HUES48 (cell line): ENCODE results near the gene DHX58.

Experiments
- H3K27ac ChIP-seq: one replicate; pipeline ENCODE4 v1.7.0; 2013; ENCODE audit warnings: low read depth, low read length, inconsistent platforms
- H3K27me3 ChIP-seq: 2 replicates; pipeline ENCODE4 v1.6.1; 2013; ENCODE audit warnings: mild to moderate bottlenecking, low read length; ENCODE audit not compliant: control insufficient read depth, insufficient read depth
- H3K36me3 ChIP-seq: 2 replicates; pipeline ENCODE4 v1.6.1; 2013; ENCODE audit warnings: low read length; ENCODE audit not compliant: control insufficient read depth, insufficient read depth
- H3K4me1 ChIP-seq: 2 replicates; pipeline ENCODE4 v1.6.1; 2013; ENCODE audit warnings: mild to moderate bottlenecking, low read length; ENCODE audit not compliant: control insufficient read depth, insufficient read depth
- H3K4me3 ChIP-seq: 2 replicates; pipeline ENCODE4 v1.5.1; 2013; ENCODE audit warnings: mild to moderate bottlenecking, low read depth, low read length
- H3K9ac ChIP-seq: 2 replicates; pipeline ENCODE4 v1.6.1; 2013; ENCODE audit warnings: mild to moderate bottlenecking, low read depth, low read length, moderate library complexity
- H3K9me3 ChIP-seq: 2 replicates; pipeline ENCODE4 v1.6.1; 2013; ENCODE audit warnings: low read length; ENCODE audit not compliant: control insufficient read depth, insufficient read depth

Gene DHX58

DNA sequence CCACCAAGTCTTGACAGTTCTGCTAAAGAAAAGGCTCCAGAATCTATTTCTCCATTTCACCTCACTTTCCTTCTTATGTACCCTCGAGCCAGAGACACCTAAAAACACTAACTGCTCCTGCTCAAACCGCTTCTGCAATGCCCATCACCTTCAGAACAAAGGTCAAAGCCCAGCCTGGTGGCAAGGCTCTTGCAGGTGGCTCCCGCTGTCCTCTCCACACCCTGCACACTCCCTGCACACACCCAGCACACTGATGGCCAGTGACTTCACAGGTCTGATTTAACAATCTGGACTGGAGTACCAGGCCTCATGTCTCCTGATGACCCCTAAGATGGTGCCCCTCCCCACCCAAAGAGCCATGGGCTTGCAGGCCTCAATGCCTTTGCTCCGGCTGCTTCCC lies 52.3 kb downstream of the DHX58 start:
- Histone ChIP-seq H3K9me3 (no peaks in the 10 kb centered on the region), H3K27me3 (no peaks in the 10 kb centered on the region), H3K4me3 (no peak overlapping the region), H3K36me3 (no peaks in the 10 kb centered on the region), H3K27ac (no peak overlapping the region), H3K9ac (no peak overlapping the region), H3K4me1 (peaks cover 13% of the 10 kb centered on the region; the same call in 1 of the 2 replicates)

DNA sequence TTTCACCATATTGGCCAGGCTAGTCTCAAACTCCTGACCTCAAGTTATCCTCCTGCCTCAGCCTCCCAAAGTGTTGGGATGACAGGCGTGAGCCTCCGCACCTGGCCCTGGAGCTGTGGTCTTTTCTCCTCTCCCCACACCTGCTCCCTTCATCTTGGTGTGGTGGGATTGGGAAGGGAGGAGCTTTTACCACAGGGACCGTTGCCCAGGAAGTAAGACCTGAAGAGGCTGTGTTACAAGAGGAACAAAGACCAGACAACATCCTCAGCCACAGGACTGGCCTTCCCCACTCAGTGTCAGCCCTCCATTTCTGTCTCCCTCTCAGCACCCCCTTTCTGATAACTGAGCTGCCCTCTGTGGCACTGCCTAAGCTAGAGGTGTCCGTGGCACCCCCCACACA lies 52.7 kb downstream of the DHX58 start:
- Histone ChIP-seq H3K27me3 (no peaks in the 10 kb centered on the region), H3K9ac (no peak overlapping the region), H3K36me3 (no peaks in the 10 kb centered on the region), H3K9me3 (no peaks in the 10 kb centered on the region), H3K4me3 (no peak overlapping the region), H3K27ac (no peak overlapping the region), H3K4me1 (peaks cover 17% of the 10 kb centered on the region; the same call in 1 of the 2 replicates)

DNA sequence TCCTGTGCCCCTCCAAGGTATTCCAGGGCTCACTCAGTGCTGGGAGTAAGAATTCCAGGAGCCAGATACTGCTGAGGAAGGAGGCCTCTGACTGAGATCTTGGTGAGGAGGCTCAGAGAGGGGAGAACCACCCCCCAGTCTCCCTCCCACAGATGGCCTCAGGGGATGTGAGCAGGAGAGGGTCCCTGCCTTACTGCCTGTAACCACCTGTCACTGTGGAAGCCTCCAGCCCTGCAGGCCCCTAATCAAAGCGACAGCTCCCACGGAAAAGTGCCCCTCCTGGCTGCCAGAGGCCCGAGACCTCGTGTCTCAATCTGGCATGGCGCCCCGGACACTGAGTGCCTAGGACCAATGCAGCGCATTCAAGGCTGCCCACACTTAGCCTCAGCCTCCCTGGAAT lies 54.5 kb downstream of the DHX58 start:
- H3K4me1 ChIP-seq = peaks cover 19% of the 10 kb centered on the region
- no peaks in the 10 kb centered on the region for H3K36me3 ChIP-seq
- H3K27ac ChIP-seq = no peak overlapping the region
- H3K9me3 ChIP-seq = no peaks in the 10 kb centered on the region
- H3K9ac ChIP-seq = no peak overlapping the region
- no peaks in the 10 kb centered on the region for H3K27me3 ChIP-seq
- H3K4me3 ChIP-seq = no peak overlapping the region

GRCh38 chr17:42056635-42057034 lies 55.9 kb downstream of the DHX58 start:
- no peak overlapping the region for H3K9ac ChIP-seq
- H3K27me3 ChIP-seq = no peaks in the 10 kb centered on the region
- no peak overlapping the region for H3K27ac ChIP-seq
- no peak overlapping the region for H3K4me3 ChIP-seq
- H3K4me1 ChIP-seq = peaks cover 12% of the 10 kb centered on the region
- H3K9me3 ChIP-seq = no peaks in the 10 kb centered on the region
- no peaks in the 10 kb centered on the region for H3K36me3 ChIP-seq

- Histone ChIP-seq H3K27me3 (no peaks in the 10 kb centered on the region), H3K4me3 (no peak overlapping the region), H3K9ac (no peak overlapping the region), H3K27ac (peak overlapping the region; percentile 59), H3K4me1 (peaks cover 18% of the 10 kb centered on the region), H3K36me3 (no peaks in the 10 kb centered on the region), H3K9me3 (no peaks in the 10 kb centered on the region)
These were observed 57.0 kb downstream of the DHX58 start for GRCh38 chr17:42055496-42055895.

GRCh38 chr17:42055027-42055426 lies 57.5 kb downstream of the DHX58 start:
- peak overlapping the region; percentile 59 for H3K27ac ChIP-seq
- no peak overlapping the region for H3K9ac ChIP-seq
- H3K27me3 ChIP-seq = no peaks in the 10 kb centered on the region
- peaks cover 18% of the 10 kb centered on the region for H3K4me1 ChIP-seq
- H3K9me3 ChIP-seq = no peaks in the 10 kb centered on the region
- no peaks in the 10 kb centered on the region for H3K36me3 ChIP-seq
- no peak overlapping the region for H3K4me3 ChIP-seq

- H3K36me3 ChIP-seq = no peaks in the 10 kb centered on the region
- peaks cover 24% of the 10 kb centered on the region for H3K4me1 ChIP-seq
- no peaks in the 10 kb centered on the region; the same call in 1 of the 2 replicates for H3K27me3 ChIP-seq
- no peak overlapping the region for H3K27ac ChIP-seq
- H3K9ac ChIP-seq = no peak overlapping the region
- no peak overlapping the region for H3K4me3 ChIP-seq
- no peaks in the 10 kb centered on the region for H3K9me3 ChIP-seq
These were observed 58.6 kb downstream of the DHX58 start for GRCh38 chr17:42053731-42054500.

DNA sequence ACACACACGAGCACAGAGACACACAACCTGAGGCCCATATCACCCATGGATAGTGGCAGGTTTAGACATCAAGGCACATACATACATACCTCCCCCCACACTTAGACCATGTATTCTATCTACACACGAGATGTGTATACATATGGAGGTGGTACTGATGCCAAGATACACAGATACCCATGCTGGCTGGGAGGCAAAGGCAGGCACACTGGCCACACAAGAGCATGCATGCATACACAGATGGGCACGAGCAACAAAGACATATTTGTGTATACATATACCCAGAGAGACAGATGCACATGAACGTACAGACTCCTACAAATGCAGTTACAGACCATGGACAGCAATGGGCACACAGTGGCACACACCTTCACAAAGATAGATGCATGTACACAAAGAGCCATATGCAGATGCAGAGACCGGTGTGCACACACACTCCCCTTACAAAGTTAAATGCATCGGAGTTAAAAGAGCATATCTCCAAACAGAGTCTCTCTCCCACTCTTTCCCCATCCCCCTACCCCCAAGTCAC lies 60.1 kb downstream of the DHX58 start:
- no peaks in the 10 kb centered on the region; the same call in 1 of the 2 replicates for H3K27me3 ChIP-seq
- no peak overlapping the region for H3K4me3 ChIP-seq
- H3K27ac ChIP-seq = no peak overlapping the region
- peaks cover 24% of the 10 kb centered on the region for H3K4me1 ChIP-seq
- no peaks in the 10 kb centered on the region for H3K9me3 ChIP-seq
- no peaks in the 10 kb centered on the region for H3K36me3 ChIP-seq
- no peak overlapping the region for H3K9ac ChIP-seq

DNA sequence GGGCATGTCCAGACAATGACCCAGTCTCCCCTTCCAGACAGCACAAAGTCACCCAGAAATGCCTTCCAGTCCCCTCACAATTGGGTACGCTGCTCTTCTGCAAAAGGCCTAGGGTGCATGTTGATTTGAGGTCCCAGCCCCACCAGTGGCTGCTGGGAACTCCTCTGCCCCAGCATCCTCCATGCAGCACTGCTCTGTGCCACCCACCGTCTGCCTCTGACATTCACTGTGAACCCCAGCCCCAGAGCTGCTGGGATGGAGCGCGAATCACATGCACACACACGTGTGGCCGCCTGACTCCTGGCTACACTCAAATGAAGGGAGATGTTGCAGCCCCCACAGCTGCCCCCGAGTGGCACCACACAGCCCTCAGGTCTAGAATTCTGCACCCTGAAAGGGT lies 60.9 kb downstream of the DHX58 start:
- H3K27ac ChIP-seq = no peak overlapping the region

More for the DNA sequence above, 60.9 kb downstream of the DHX58 start:
- H3K4me1 ChIP-seq = peaks cover 24% of the 10 kb centered on the region
- no peaks in the 10 kb centered on the region; the same call in 1 of the 2 replicates for H3K27me3 ChIP-seq
- H3K9me3 ChIP-seq = no peaks in the 10 kb centered on the region
- H3K36me3 ChIP-seq = no peaks in the 10 kb centered on the region
- H3K4me3 ChIP-seq = no peak overlapping the region
- H3K9ac ChIP-seq = no peak overlapping the region
